Stomach (tissue), 4 donors: ENCODE measurements around the gene SOX30.

Experiments
- CTCF ChIP-seq, 7 experiments: fragments of 450-650 bp in 4 of 7; fragments of 200-600 bp in 3 of 7; sonication (generic) in 3 of 7; IDR thresholded peaks; one replicate each; pipeline ENCODE4 v1.5.1; 2016 to 2019; ENCODE audit warnings: antibody characterized with exemption in 7 of 7, control low read depth in 2 of 7, mild to moderate bottlenecking in 1 of 7
- EP300 ChIP-seq: sonication (generic); formaldehyde crosslinking; IDR thresholded peaks from one replicate; pipeline ENCODE4 v1.6.1; 2017; ENCODE audit warnings: antibody characterized with exemption
- POLR2A ChIP-seq, 4 donors: fragments of 450-650 bp; IDR thresholded peaks; one replicate each; pipeline ENCODE4 v1.6.1; 2016; ENCODE audit warnings: antibody characterized with exemption in 4 of 4, control low read depth in 2 of 4, mild to moderate bottlenecking in 1 of 4, moderate library complexity in 1 of 4
- POLR2AphosphoS5 ChIP-seq, 3 donors: sonication (generic); formaldehyde crosslinking; IDR thresholded peaks; one replicate each; pipeline ENCODE4 v1.6.1; 2016; ENCODE audit warnings: antibody characterized with exemption in 3 of 3

GRCh38 chr5:157597277-157597676 is 55.0 kb downstream of the SOX30 start:
- no peak for TF ChIP-seq POLR2A (IDR thresholded peaks at IDR 0.05)
- TF ChIP-seq POLR2AphosphoS5 (IDR thresholded peaks at IDR 0.05) = no peak
- TF ChIP-seq CTCF (IDR thresholded peaks at IDR 0.05) = no peak
- no peak for TF ChIP-seq EP300
